ENCODE measurements around the gene PGAP3.

The PGAP3 gene

GRCh38 chr17:39688475-39688835 lies 598 bp upstream of the PGAP3 start:
- Histone ChIP-seq H3K4me3 (ENCODE audit: low read depth, low read length) (peak overlapping the region; percentile 92), H3K9me3 (ENCODE audit: control insufficient read depth, insufficient read depth, low read length) (no peaks in the 10 kb centered on the region), H3K4me1 (ENCODE audit: control insufficient read depth, insufficient read depth, low read length) (peaks cover 31% of the 10 kb centered on the region), H3K9ac (ENCODE audit: low read depth, low read length) (peak overlapping the region; percentile 81), H3K27me3 (ENCODE audit: control insufficient read depth, insufficient read depth, low read length) (no peaks in the 10 kb centered on the region), H3K36me3 (ENCODE audit: control insufficient read depth, insufficient read depth, low read length) (peaks cover 16% of the 10 kb centered on the region), H3K27ac (ENCODE audit: low read depth, low read length) (peak overlapping the region; percentile 100)

DNA sequence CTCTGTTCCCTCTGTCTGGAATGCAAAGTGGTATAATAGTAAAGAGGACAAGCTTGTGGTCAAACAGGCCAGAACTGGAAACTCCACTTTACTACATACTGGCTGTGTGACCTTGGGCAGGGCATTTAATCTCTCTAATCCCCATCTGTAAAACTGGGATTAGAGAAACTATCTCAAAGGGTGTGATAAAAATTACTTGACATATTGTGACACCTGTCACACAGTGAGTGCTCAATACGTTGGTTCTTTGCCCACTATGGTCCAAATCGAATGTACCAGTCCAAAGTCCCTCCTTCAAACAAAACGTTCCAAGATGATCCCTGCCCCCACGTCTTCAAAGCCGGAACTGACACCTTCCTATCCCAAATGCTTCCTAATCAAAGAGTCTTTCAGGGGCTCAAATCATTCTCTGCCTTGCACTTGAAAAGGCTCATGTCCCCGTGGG lies 734 bp downstream of the PGAP3 start:
- Histone ChIP-seq H3K4me3 (ENCODE audit: low read depth, low read length) (peak overlapping the region; percentile 92), H3K4me1 (ENCODE audit: control insufficient read depth, insufficient read depth, low read length) (peaks cover 31% of the 10 kb centered on the region), H3K9me3 (ENCODE audit: control insufficient read depth, insufficient read depth, low read length) (no peaks in the 10 kb centered on the region), H3K36me3 (ENCODE audit: control insufficient read depth, insufficient read depth, low read length) (peaks cover 21% of the 10 kb centered on the region), H3K9ac (ENCODE audit: low read depth, low read length) (no peak overlapping the region), H3K27me3 (ENCODE audit: control insufficient read depth, insufficient read depth, low read length) (no peaks in the 10 kb centered on the region), H3K27ac (ENCODE audit: low read depth, low read length) (peak overlapping the region; percentile 100)

DNA sequence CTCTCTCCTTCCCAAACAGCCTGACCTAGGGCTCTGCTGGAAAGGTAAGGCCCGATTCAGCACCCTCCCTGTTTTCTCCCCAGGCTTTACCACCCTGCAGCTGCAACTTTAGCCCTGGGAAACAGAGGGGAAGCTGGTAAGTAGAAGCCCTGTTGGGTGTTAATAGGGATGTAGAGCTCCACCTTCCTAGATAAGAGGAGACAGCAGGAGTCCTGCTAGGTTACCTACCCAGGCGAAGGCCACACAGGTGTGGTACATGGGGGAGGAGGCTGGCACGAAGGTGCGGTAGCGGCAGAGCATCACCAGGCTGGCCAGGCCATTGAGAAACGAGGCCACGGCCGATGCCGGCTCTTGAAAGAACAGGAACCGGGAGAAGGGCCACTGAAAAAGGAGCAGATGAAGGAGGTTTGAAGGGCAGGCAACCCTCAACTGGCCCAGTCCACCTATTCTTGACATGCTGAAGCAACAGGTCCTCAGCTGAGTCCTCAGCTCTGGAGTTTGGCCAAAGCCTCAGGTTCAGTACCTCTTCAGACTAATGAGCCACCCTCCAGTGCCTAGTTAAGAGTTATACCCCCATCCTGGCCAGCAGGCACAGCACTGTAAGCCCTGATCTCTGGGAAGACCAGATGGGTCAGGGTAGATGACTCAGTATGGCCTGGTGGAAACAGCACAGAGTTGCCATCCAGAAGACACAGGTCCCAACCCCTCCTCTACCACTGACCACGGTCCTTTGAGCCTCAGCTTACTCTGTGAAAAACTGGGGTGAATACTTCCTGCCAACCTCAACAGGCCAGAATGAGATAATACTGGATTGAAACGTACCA lies 3.3 kb downstream of the PGAP3 start:
- H3K36me3 ChIP-seq (ENCODE audit: control insufficient read depth, insufficient read depth, low read length), result peaks cover 33% of the 10 kb centered on the region
- no peaks in the 10 kb centered on the region for H3K9me3 ChIP-seq (ENCODE audit: control insufficient read depth, insufficient read depth, low read length)
- no peak overlapping the region for H3K9ac ChIP-seq (ENCODE audit: low read depth, low read length)
- H3K4me3 ChIP-seq (ENCODE audit: low read depth, low read length), result no peak overlapping the region
- H3K4me1 ChIP-seq (ENCODE audit: control insufficient read depth, insufficient read depth, low read length), result peaks cover 17% of the 10 kb centered on the region
- H3K27ac ChIP-seq (ENCODE audit: low read depth, low read length), result no peak overlapping the region
- no peaks in the 10 kb centered on the region for H3K27me3 ChIP-seq (ENCODE audit: control insufficient read depth, insufficient read depth, low read length)

DNA sequence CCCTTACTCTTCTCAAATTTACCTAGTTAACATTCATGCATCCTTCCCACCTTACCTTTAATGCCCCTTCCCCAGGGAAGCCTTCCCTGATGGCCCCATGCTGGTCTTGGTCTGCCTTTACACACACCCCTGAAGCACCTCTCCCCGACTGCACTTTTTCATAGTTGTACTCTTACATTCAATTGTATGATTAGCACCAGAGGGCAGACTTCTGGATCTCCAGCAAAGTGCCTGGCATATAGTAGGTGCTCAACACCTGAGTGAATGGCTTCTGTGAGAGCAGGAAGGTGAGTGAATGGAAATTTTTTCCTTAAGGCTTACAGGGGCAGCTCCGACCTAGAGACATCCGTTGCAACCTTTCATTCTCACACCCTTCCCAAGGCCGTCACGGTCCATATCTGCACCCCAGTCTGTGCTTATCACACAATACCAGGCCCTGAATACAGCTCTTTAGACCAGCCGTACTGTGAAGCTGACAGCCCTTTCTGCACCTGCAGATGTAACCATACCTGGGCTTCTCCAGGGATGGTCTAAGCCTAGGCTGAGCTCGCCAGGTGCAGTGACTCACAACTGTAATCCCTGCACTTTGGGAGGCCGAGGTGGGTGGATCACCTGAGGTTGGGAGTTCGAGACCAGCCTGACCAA lies 4.4 kb downstream of the PGAP3 start:
- H3K4me1 ChIP-seq (ENCODE audit: control insufficient read depth, insufficient read depth, low read length), result peaks cover 11% of the 10 kb centered on the region
- H3K27ac ChIP-seq (ENCODE audit: low read depth, low read length), result no peak overlapping the region
- H3K9me3 ChIP-seq (ENCODE audit: control insufficient read depth, insufficient read depth, low read length), result no peaks in the 10 kb centered on the region
- H3K4me3 ChIP-seq (ENCODE audit: low read depth, low read length), result no peak overlapping the region
- peaks cover 36% of the 10 kb centered on the region for H3K36me3 ChIP-seq (ENCODE audit: control insufficient read depth, insufficient read depth, low read length)
- H3K9ac ChIP-seq (ENCODE audit: low read depth, low read length), result no peak overlapping the region
- H3K27me3 ChIP-seq (ENCODE audit: control insufficient read depth, insufficient read depth, low read length), result no peaks in the 10 kb centered on the region

GRCh38 chr17:39679521-39680192 lies 8.2 kb downstream of the PGAP3 start:
- H3K27ac ChIP-seq (ENCODE audit: low read depth, low read length), result no peak overlapping the region
- no peak overlapping the region for H3K4me3 ChIP-seq (ENCODE audit: low read depth, low read length)

GRCh38 chr17:39678340-39679116 lies 9.3 kb downstream of the PGAP3 start:
- no peaks in the 10 kb centered on the region for H3K9me3 ChIP-seq (ENCODE audit: control insufficient read depth, insufficient read depth, low read length)
- H3K27me3 ChIP-seq (ENCODE audit: control insufficient read depth, insufficient read depth, low read length), result no peaks in the 10 kb centered on the region
- no peak overlapping the region for H3K9ac ChIP-seq (ENCODE audit: low read depth, low read length)
- H3K4me3 ChIP-seq (ENCODE audit: low read depth, low read length), result no peak overlapping the region
- H3K4me1 ChIP-seq (ENCODE audit: control insufficient read depth, insufficient read depth, low read length), result 0 out of 2 replicates have a peak, but pooled peaks cover 10% of the 10 kb centered on the region
- H3K36me3 ChIP-seq (ENCODE audit: control insufficient read depth, insufficient read depth, low read length), result peaks cover 38% of the 10 kb centered on the region
- H3K27ac ChIP-seq (ENCODE audit: low read depth, low read length), result no peak overlapping the region

More at GRCh38 chr17:39679521-39680192, 8.2 kb downstream of the PGAP3 start:
- Histone ChIP-seq H3K9me3 (ENCODE audit: control insufficient read depth, insufficient read depth, low read length) (no peaks in the 10 kb centered on the region), H3K9ac (ENCODE audit: low read depth, low read length) (no peak overlapping the region), H3K4me1 (ENCODE audit: control insufficient read depth, insufficient read depth, low read length) (0 out of 2 replicates have a peak, but pooled peaks cover 10% of the 10 kb centered on the region), H3K36me3 (ENCODE audit: control insufficient read depth, insufficient read depth, low read length) (peaks cover 45% of the 10 kb centered on the region), H3K27me3 (ENCODE audit: control insufficient read depth, insufficient read depth, low read length) (no peaks in the 10 kb centered on the region)

GRCh38 chr17:39677542-39678339 lies 10.1 kb downstream of the PGAP3 start:
- 0 out of 2 replicates have a peak, but pooled peaks cover 10% of the 10 kb centered on the region for H3K4me1 ChIP-seq (ENCODE audit: control insufficient read depth, insufficient read depth, low read length)
- no peaks in the 10 kb centered on the region for H3K27me3 ChIP-seq (ENCODE audit: control insufficient read depth, insufficient read depth, low read length)
- H3K27ac ChIP-seq (ENCODE audit: low read depth, low read length), result no peak overlapping the region
- no peaks in the 10 kb centered on the region for H3K9me3 ChIP-seq (ENCODE audit: control insufficient read depth, insufficient read depth, low read length)
- H3K4me3 ChIP-seq (ENCODE audit: low read depth, low read length), result no peak overlapping the region
- no peak overlapping the region for H3K9ac ChIP-seq (ENCODE audit: low read depth, low read length)
- H3K36me3 ChIP-seq (ENCODE audit: control insufficient read depth, insufficient read depth, low read length), result peaks cover 32% of the 10 kb centered on the region

GRCh38 chr17:39677072-39677471 lies 10.8 kb downstream of the PGAP3 start:
- H3K27me3 ChIP-seq (ENCODE audit: control insufficient read depth, insufficient read depth, low read length), result no peaks in the 10 kb centered on the region
- H3K36me3 ChIP-seq (ENCODE audit: control insufficient read depth, insufficient read depth, low read length), result peaks cover 32% of the 10 kb centered on the region
- H3K27ac ChIP-seq (ENCODE audit: low read depth, low read length), result no peak overlapping the region
- H3K9me3 ChIP-seq (ENCODE audit: control insufficient read depth, insufficient read depth, low read length), result no peaks in the 10 kb centered on the region
- H3K9ac ChIP-seq (ENCODE audit: low read depth, low read length), result no peak overlapping the region
- no peak overlapping the region for H3K4me3 ChIP-seq (ENCODE audit: low read depth, low read length)
- peaks cover 13% of the 10 kb centered on the region; the same call in 1 of the 2 replicates for H3K4me1 ChIP-seq (ENCODE audit: control insufficient read depth, insufficient read depth, low read length)

DNA sequence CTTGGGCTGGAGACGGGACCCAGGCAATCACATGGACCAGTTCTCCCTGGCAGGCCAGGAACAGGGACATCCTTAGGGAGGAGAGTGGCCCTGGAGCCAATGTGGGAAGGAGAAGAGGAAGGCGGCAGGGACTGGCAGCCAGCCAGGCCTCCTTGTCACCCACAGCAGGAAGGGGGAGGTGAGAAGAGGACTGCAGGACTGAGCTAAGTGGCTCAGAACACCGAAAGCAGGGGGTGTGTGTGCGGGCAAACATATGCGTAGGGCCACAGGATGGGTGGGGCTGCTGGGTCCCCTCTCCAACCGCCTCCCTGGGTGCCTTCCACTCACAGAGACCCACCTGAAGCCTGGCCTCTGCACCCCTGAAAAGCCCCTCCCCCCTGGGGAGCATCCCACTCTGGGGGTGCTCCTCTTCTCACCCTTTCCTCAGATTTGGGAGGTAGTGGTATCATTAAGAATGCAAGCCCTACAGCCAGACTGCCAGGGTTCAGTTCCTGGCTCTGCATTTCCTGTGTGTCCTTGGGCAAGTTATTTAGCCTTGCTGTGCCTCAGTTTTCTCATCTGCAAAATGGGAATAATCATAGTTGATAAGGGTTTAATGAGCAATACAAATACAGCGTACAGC lies 11.5 kb downstream of the PGAP3 start:
- H3K9ac ChIP-seq (ENCODE audit: low read depth, low read length), result no peak overlapping the region
- H3K27ac ChIP-seq (ENCODE audit: low read depth, low read length), result no peak overlapping the region
- no peaks in the 10 kb centered on the region for H3K27me3 ChIP-seq (ENCODE audit: control insufficient read depth, insufficient read depth, low read length)
- H3K36me3 ChIP-seq (ENCODE audit: control insufficient read depth, insufficient read depth, low read length), result peaks cover 28% of the 10 kb centered on the region
- H3K4me1 ChIP-seq (ENCODE audit: control insufficient read depth, insufficient read depth, low read length), result peaks cover 15% of the 10 kb centered on the region; the same call in 1 of the 2 replicates
- H3K9me3 ChIP-seq (ENCODE audit: control insufficient read depth, insufficient read depth, low read length), result no peaks in the 10 kb centered on the region
- H3K4me3 ChIP-seq (ENCODE audit: low read depth, low read length), result no peak overlapping the region
